Keratinocyte (primary cell): ENCODE results near the gene MYB. TPM values are rescaled to one million over a fixed set of nuclear protein-coding genes. Genes with fewer than 3 reads are reported as not detected.

Experiments used
- DNase-seq: peaks from one replicate; pipeline ENCODE4 v3.0.0-alpha.2; 2011; ENCODE audit warnings: low read depth, missing footprints, low spot score
- FAIRE-seq: peaks from 2 replicates; lab custom pipeline; 2011; peaks lifted over from hg19 to GRCh38; lab: Jason Lieb, UNC
- H2AFZ ChIP-seq: 2 replicates; pipeline ENCODE4 v1.6.0; 2012; ENCODE audit warnings: low read length, control low read depth, inconsistent platforms; ENCODE audit not compliant: control insufficient read depth
- H3K27ac ChIP-seq: 2 replicates; pipeline ENCODE4 v1.5.1; 2011; ENCODE audit warnings: low read length; ENCODE audit not compliant: control insufficient read depth, insufficient read depth
- H3K27me3 ChIP-seq: 3 replicates; pipeline ENCODE4 v1.6.0; 2011; ENCODE audit warnings: low read length; ENCODE audit not compliant: control insufficient read depth, insufficient read depth; ENCODE audit errors: extremely low read depth
- H3K36me3 ChIP-seq, 2 experiments: 2 replicates in 1 of 2; 3 replicates in 1 of 2; pipeline ENCODE4 v1.5.1; 2011; ENCODE audit warnings: low read length in 2 of 2, mild to moderate bottlenecking in 1 of 2; ENCODE audit not compliant: control insufficient read depth in 2 of 2, insufficient read depth in 2 of 2; ENCODE audit errors: extremely low read depth in 1 of 2
- H3K4me1 ChIP-seq: 3 replicates; pipeline ENCODE4 v1.5.1; 2011; ENCODE audit warnings: low read length; ENCODE audit not compliant: control insufficient read depth, insufficient read depth; ENCODE audit errors: extremely low read depth
- H3K4me2 ChIP-seq: 3 replicates; pipeline ENCODE4 v1.6.0; 2011; ENCODE audit warnings: low read depth, low read length; ENCODE audit not compliant: control insufficient read depth, insufficient read depth; ENCODE audit errors: extremely low read depth
- H3K4me3 ChIP-seq, 3 experiments: fragments of 200-600 bp in 1 of 3; sonication (generic) in 1 of 3; 2 replicates in 2 of 3; 3 replicates in 1 of 3; pipeline ENCODE4 v1.5.1; 2011 to 2016; ENCODE audit warnings: low read length in 3 of 3, mild to moderate bottlenecking in 3 of 3, control low read depth in 2 of 3, inconsistent platforms in 1 of 3, low read depth in 1 of 3, mixed read lengths in 1 of 3, mixed run types in 1 of 3, moderate library complexity in 1 of 3; ENCODE audit not compliant: control insufficient read depth in 2 of 3, insufficient read depth in 2 of 3; ENCODE audit errors: extremely low read depth in 1 of 3
- H3K79me2 ChIP-seq: 2 replicates; pipeline ENCODE4 v1.6.0; 2012; ENCODE audit warnings: low read length; ENCODE audit not compliant: control insufficient read depth, insufficient read depth
- H3K9ac ChIP-seq: 3 replicates; pipeline ENCODE4 v1.6.0; 2011; ENCODE audit warnings: low read length; ENCODE audit not compliant: control insufficient read depth, insufficient read depth; ENCODE audit errors: extremely low read depth
- H3K9me1 ChIP-seq: 3 replicates; pipeline ENCODE4 v1.6.0; 2011; ENCODE audit warnings: low read length; ENCODE audit not compliant: control insufficient read depth, insufficient read depth; ENCODE audit errors: extremely low read depth
- H3K9me3 ChIP-seq: 2 replicates; pipeline ENCODE4 v1.5.1; 2012; ENCODE audit warnings: low read depth, low read length; ENCODE audit not compliant: control insufficient read depth
- H4K20me1 ChIP-seq: 3 replicates; pipeline ENCODE4 v1.6.0; 2011; ENCODE audit warnings: low read length; ENCODE audit not compliant: control insufficient read depth, insufficient read depth; ENCODE audit errors: extremely low read depth
- EZH2 ChIP-seq: IDR thresholded peaks from one replicate; pipeline ENCODE4 v1.6.1; 2012; ENCODE audit warnings: inconsistent platforms, mild to moderate bottlenecking, low read length, moderate library complexity
- dilution Hi-C: fragments of 300-500 bp; cut with MboI; formaldehyde crosslinking; loops from one replicate; pipeline ENCODE4 v1.7.0; 2020; ENCODE audit warnings: low sequenced_read_pairs; ENCODE audit not compliant: extremely low pct_ligation_motif_present
- polyA plus RNA-seq, 5 experiments: library from polyadenylated mRNA; depleted of rRNA in 3 of 5; stranded (reverse) in 3 of 5; stranded (forward) in 1 of 5; unstranded in 1 of 5; fragments of >200 nt; gene quantifications; 1 replicate in 1 of 5; 2 replicates in 3 of 5; 3 replicates in 1 of 5; pipeline versions ENCODE4 v1.2.1 to v1.2.3, GENCODE V29; 2011 to 2012; ENCODE audit warnings: missing spikeins in 2 of 5, low read depth in 1 of 5, low replicate concordance in 1 of 5
- TF ChIP-seq, protein P1 (sequence below), 3 experiments: IDR thresholded peaks in 1 of 3; conservative IDR thresholded peaks in 1 of 3; optimal IDR thresholded peaks in 1 of 3; 2 replicates in 2 of 3; 3 replicates in 1 of 3; pipeline versions ENCODE3 to v1.5.1; 2011; ENCODE audit warnings: low read length in 3 of 3, mild to moderate bottlenecking in 3 of 3, moderate library complexity in 2 of 3, control low read depth in 1 of 3, inconsistent platforms in 1 of 3; ENCODE audit not compliant: insufficient read depth in 2 of 3; ENCODE audit errors: extremely low read depth in 1 of 3

Gene MYB
- polyA plus RNA-seq, 1 donor (not counting 4 experiments of a cell fraction or from before 2014, with no cell fraction given), result 0.04 TPM

GRCh38 chr6:135195522-135195921 is 14.4 kb downstream of the MYB start:
- Histone ChIP-seq H3K9me3 (no peaks in the 10 kb centered on the region), H2AFZ (no peak overlapping the region), H3K79me2 (no peaks in the 10 kb centered on the region), H3K36me3 (no peaks in the 10 kb centered on the region), H3K4me1 (no peaks in the 10 kb centered on the region), H3K9ac (no peak overlapping the region), H3K27me3 (no peaks in the 10 kb centered on the region), H3K4me2 (no peak overlapping the region), H3K9me1 (no peaks in the 10 kb centered on the region), H4K20me1 (no peaks in the 10 kb centered on the region), H3K4me3 (no peak overlapping the region), H3K27ac (no peak overlapping the region)
- DNase-seq, result no peak
- dilution Hi-C loops, result no loop called here
- no peak for FAIRE-seq
- no peak for TF ChIP-seq EZH2
- TF ChIP-seq, protein P1, sequence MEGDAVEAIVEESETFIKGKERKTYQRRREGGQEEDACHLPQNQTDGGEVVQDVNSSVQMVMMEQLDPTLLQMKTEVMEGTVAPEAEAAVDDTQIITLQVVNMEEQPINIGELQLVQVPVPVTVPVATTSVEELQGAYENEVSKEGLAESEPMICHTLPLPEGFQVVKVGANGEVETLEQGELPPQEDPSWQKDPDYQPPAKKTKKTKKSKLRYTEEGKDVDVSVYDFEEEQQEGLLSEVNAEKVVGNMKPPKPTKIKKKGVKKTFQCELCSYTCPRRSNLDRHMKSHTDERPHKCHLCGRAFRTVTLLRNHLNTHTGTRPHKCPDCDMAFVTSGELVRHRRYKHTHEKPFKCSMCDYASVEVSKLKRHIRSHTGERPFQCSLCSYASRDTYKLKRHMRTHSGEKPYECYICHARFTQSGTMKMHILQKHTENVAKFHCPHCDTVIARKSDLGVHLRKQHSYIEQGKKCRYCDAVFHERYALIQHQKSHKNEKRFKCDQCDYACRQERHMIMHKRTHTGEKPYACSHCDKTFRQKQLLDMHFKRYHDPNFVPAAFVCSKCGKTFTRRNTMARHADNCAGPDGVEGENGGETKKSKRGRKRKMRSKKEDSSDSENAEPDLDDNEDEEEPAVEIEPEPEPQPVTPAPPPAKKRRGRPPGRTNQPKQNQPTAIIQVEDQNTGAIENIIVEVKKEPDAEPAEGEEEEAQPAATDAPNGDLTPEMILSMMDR (optimal IDR thresholded peaks at IDR 0.05 in 1 of 3, IDR thresholded peaks at IDR 0.05 in 1 of 3, conservative IDR thresholded peaks at IDR 0.05 in 1 of 3; ENCODE audit: extremely low read depth in 1 of 3, insufficient read depth in 2 of 3, low read length in 3 of 3), result no peak

- Histone ChIP-seq H3K9me3 (no peaks in the 10 kb centered on the region), H2AFZ (no peak overlapping the region), H3K4me3 (no peak overlapping the region), H3K36me3 (no peaks in the 10 kb centered on the region), H4K20me1 (no peaks in the 10 kb centered on the region), H3K4me2 (no peak overlapping the region), H3K4me1 (no peaks in the 10 kb centered on the region), H3K79me2 (no peaks in the 10 kb centered on the region), H3K9me1 (no peaks in the 10 kb centered on the region), H3K9ac (no peak overlapping the region), H3K27ac (no peak overlapping the region), H3K27me3 (no peaks in the 10 kb centered on the region)
- DNase-seq (no peak), FAIRE-seq (no peak)
- TF ChIP-seq, protein P1 (optimal IDR thresholded peaks at IDR 0.05 in 1 of 3, IDR thresholded peaks at IDR 0.05 in 1 of 3, conservative IDR thresholded peaks at IDR 0.05 in 1 of 3; ENCODE audit: extremely low read depth in 1 of 3, insufficient read depth in 2 of 3, low read length in 3 of 3), result no peak
- no peak for TF ChIP-seq EZH2
- dilution Hi-C loops, result no loop called here
Measured at GRCh38 chr6:135196739-135197510, 15.8 kb downstream of the MYB start.
